GM13977 (cell line): Measurements from ENCODE around the gene TAF4.

Experiments
- DNase-seq: peaks from one replicate; pipeline ENCODE4 v3.0.0; 2012; ENCODE audit warnings: low spot score
- CTCF ChIP-seq: IDR thresholded peaks from 2 replicates; pipeline ENCODE4 v1.5.1; 2012; ENCODE audit warnings: mild to moderate bottlenecking, control low read depth; ENCODE audit not compliant: insufficient read depth; ENCODE audit errors: extremely low read depth, missing control alignments
- in situ Hi-C: fragments of 300-500 bp; cut with MboI; formaldehyde crosslinking; loops from one replicate; pipeline ENCODE4 v1.12.0; 2022; ENCODE audit warnings: low sequenced_read_pairs, low pct_unique_long_range_greater_than_20kb, mixed read lengths, inconsistent platforms; ENCODE audit not compliant: unreplicated experiment

Gene TAF4

GRCh38 chr20:61933951-61934715 lies 131.5 kb downstream of the TAF4 start:
- in situ Hi-C loops, result no loop called here
- DNase-seq, result no peak
- no peak for TF ChIP-seq CTCF

GRCh38 chr20:61933481-61933950 lies 132.2 kb downstream of the TAF4 start:
- in situ Hi-C loops, result no loop called here
- TF ChIP-seq CTCF, result no peak
- no peak for DNase-seq

- TF ChIP-seq CTCF, result no peak
- DNase-seq, result no peak
- in situ Hi-C loops, result no loop called here
Observed at GRCh38 chr20:61932711-61933480, 132.8 kb downstream of the TAF4 start.

GRCh38 chr20:61932199-61932592 lies 133.5 kb downstream of the TAF4 start:
- no peak for TF ChIP-seq CTCF
- DNase-seq, result no peak
- in situ Hi-C loops, result no loop called here

GRCh38 chr20:61931476-61932198 lies 134.0 kb downstream of the TAF4 start:
- in situ Hi-C loops, result no loop called here
- TF ChIP-seq CTCF, result no peak
- DNase-seq, result no peak

- TF ChIP-seq CTCF, result no peak
- in situ Hi-C loops, result no loop called here
- DNase-seq, result no peak
Observed at GRCh38 chr20:61930776-61931475, 134.8 kb downstream of the TAF4 start.
